Activated CD4-positive, alpha-beta T cell treated with anti-CD3 and anti-CD28 coated beads for 24 hours (primary cell): ENCODE results near the gene ZNF317.

ENCODE experiments used
- DNase-seq, 2 donors: peaks; one replicate each; pipeline ENCODE4 v3.0.0-alpha.2; 2020; ENCODE audit warnings: low read depth in 2 of 2

The ZNF317 gene

DNA sequence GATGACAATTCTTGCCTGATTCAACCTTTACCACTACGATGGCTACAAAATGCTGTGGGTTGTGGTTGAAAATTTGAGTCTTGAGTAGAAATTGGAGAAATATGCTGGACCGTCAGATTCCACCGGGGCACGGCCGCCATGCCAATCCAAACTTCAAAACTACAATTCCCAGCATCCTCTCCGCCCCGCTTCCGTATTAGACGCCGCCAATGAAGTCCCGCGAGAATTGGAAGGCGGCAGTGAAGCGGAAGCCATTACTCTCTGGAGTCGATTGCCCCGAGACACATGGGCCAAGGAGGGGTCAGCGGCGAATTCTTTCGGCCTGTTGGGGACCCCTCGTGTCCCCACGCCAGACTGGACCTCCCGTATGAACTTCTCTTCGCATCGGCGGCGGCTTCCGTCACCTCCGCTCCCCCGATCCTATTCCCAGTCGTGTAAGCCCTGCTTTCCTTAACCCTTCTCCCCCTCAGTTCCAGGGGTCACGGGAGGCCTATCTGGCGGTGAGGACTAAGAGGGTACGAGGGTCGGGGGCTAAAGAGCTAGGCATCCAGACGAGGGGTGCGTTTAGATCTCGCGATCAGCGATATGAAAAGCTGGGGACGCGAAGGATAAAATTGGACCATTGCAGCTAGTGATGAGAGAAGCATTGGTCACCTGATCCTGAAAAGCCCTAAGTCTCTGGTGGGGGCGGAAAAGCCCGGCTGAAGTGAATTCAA lies at the start of gene ZNF317:
ZNF317 (plus strand) TSS at position 239 of the 716 bp plus-strand sequence. CDS start 15,620 bp downstream, outside the sequence.
- DNase-seq = peak; percentile 80 to 83

GRCh38 chr19:9107375-9107774 lies 32.8 kb upstream of the ZNF317 start, which contains the start of gene OR7G2:
OR7G2 (minus strand) TSS chr19:9107475; CDS start chr19:9103243, 4,232 bp downstream.
- no peak for DNase-seq

DNA sequence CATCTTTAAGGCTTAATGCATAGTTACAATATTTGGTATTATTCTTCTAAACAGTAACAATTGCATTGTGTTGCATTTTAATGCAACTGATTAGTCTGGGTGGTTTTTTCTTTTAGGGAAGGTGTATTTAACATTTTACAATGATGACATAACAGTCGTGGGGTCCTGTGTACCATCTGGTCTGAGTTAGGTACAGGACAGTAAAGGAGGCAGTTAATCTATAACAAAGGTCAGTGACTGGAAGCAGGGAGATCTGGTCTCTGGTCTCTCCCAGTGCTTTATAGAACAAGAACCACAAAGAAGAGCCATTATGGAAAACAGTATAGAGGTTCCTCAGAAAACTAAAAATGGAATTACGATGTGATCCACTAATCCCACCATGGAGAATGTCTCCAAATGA lies 30.2 kb upstream of the ZNF317 start:
- no peak for DNase-seq

- no peak for DNase-seq
Measured at GRCh38 chr19:9115307-9115813, 24.8 kb upstream of the ZNF317 start, which contains the start of gene OR7G1. OR7G1 (minus strand) TSS chr19:9115763; CDS start chr19:9115763, 0 bp downstream.

- DNase-seq = no peak
Measured at GRCh38 chr19:9116547-9116946, 23.6 kb upstream of the ZNF317 start.

GRCh38 chr19:9126900-9127405 lies 13.2 kb upstream of the ZNF317 start, which contains the start of gene OR7G3:
OR7G3 (minus strand) TSS chr19:9126950; CDS start chr19:9126950, 0 bp downstream.
- no peak for DNase-seq

- DNase-seq = no peak
Measured at GRCh38 chr19:9128171-9128570, 12.0 kb upstream of the ZNF317 start.

DNA sequence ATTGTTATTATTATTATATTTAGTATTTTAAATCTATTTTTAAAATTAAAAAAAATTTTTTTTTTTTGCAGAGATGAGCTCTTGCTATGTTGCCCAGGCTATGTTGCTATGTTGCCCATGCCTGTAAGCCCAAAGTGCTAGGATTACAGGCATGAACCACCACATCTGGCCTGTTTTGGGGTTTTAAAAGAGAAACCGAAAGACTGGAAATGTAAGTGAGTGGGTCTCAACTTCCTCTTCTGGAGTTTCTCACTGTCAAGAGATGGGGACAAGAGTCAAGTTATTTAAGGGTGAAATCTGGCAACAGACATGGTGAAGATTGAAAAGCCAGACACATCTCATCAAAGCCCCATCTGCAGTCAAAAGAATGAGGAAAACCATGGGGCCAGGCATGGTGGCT lies 9.2 kb upstream of the ZNF317 start:
- no peak for DNase-seq

GRCh38 chr19:9132422-9132821 lies 7.8 kb upstream of the ZNF317 start:
- DNase-seq = no peak

GRCh38 chr19:9139609-9140158 lies 513 bp upstream of the ZNF317 start:
- DNase-seq = no peak

- DNase-seq = no peak
Measured at GRCh38 chr19:9144920-9145319, 4.7 kb downstream of the ZNF317 start.

- no peak for DNase-seq
Measured at GRCh38 chr19:9146882-9147281, 6.7 kb downstream of the ZNF317 start.

DNA sequence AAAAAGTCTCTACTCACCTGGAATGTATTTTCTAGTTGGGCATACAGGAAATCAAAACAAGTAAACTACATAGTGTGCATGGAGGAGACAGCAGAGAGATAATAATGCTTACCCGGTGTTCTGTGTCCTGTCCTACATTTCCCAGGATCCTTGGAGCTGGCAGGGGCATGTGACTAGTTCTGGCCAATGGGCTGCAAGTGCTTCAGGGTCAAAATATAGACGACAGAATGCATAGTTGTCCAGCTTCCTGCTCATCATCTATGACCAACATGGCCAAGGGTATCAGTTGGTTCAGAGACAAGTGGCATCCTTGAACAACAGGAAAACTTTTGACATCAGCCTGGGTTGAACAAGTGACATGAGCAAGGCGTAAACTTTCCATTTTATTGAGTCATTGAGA lies 8.5 kb downstream of the ZNF317 start:
- DNase-seq = no peak

DNA sequence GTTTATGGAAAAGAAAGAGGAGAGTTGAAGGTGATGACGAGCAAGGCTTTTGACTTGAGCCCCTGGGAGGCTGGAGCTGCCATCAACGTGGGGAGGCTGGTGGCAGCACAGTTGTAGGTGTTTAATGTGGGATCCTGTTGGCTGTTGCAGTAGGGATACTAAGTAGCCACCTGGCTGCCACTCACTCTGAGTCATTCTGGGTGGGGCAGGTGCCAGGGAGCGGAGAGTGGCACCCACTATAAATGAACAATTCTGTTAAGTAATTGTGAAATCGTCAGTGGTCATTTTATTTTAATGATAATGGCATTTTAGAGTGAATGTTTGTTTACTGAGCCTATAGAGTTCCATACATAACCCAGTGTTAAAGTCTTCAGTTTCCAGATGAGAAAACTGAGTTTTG lies 9.8 kb downstream of the ZNF317 start:
- DNase-seq = no peak

DNA sequence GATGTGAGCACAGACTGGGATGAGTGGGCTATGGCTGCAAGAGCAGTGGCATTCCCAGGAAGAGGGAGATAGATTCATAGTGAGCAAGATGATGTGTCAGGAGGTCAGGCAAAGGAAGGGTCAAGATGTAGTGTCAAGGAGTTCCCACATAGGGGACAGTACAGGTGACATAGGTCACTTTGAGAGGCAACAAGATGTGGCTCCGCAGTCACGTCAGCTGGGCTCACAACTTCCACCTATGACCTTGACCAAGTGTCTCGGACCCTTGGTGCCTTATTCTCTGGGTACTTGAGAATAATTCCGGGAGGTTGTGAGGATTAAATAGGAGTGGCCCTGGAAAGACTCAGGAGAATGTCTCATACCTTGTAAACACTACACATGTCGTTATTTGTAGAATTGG lies 10.5 kb downstream of the ZNF317 start:
- no peak for DNase-seq

DNA sequence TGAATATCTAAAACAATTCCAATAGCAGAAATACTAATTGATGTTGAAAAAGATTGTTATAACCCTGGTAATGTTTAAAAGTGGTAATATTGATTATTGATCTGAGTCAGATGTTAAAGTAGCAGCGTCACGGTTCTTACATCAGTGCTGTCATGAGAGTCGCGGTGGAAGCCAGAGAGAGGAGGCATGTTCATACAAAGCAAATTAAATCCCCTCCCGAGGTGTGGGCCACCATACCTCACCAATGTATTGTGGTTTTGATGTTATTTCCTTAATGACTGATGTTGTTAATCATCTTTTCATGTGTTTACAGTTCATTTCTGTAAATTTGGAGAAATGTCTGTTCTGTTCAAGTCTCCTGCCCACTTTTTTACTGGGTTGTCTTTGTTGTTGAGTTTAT lies 11.2 kb downstream of the ZNF317 start:
- no peak for DNase-seq

- DNase-seq = no peak
Measured at GRCh38 chr19:9155591-9155990, 15.4 kb downstream of the ZNF317 start.

DNA sequence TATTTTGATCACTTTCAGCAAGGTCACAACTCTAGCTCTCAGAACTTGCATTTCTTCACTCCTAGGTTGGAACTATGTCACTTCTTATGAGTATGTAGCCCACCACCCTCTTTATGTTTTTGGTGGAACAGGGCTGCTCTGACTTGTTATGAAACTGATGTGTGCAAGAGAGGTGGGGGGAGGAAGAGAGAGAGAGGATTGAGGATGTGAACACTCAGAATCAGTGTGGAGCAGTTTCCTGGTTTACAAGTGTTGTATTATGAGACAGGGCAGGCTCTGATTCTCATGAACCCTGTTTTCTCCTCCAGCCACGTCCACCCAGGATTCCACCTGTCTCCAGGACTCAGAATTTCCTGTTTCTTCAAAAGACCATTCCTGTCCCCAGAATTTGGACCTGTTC lies 16.1 kb downstream of the ZNF317 start:
- DNase-seq = no peak

GRCh38 chr19:9159891-9160290 lies 19.7 kb downstream of the ZNF317 start:
- DNase-seq = no peak

DNA sequence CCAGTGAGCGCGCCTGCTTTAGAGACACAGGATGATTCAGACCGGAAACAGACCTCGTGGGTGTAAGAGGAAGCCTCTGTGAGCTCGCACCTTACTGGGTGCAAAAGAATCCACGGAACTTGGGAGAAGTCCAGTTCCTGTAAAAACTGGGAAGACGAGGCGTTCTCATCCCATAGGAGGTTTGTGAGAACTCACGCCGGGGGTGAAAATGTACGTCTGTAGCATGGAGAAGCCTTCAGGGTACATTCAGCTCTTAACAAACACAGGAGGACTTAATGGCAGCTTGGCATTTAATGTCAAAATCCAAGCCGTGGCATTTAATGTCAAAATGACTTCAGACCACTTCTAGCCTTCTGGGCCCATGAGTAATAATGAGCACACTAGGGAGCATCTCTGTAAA lies 21.2 kb downstream of the ZNF317 start:
- no peak for DNase-seq

GRCh38 chr19:9165261-9165660 lies 25.1 kb downstream of the ZNF317 start:
- no peak for DNase-seq

DNA sequence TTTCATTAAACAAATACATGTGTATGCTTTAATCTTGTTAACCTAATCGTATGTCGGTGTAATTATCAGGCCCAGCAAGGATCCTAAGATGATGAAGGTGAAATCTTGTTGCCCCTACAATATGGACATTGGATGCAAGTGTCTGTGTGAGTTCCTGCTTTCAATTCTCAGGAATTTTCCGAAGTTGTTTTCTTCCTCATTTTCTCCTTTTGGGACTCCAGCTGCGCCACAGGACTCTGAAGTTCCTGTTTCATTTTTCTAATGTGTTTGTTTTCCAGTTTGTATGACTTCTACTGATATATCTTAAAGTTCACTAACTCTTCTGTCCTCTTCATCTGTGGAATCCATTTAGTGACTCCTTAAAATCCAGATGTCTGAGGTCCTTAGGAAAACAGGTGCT lies 26.6 kb downstream of the ZNF317 start:
- DNase-seq = no peak

DNA sequence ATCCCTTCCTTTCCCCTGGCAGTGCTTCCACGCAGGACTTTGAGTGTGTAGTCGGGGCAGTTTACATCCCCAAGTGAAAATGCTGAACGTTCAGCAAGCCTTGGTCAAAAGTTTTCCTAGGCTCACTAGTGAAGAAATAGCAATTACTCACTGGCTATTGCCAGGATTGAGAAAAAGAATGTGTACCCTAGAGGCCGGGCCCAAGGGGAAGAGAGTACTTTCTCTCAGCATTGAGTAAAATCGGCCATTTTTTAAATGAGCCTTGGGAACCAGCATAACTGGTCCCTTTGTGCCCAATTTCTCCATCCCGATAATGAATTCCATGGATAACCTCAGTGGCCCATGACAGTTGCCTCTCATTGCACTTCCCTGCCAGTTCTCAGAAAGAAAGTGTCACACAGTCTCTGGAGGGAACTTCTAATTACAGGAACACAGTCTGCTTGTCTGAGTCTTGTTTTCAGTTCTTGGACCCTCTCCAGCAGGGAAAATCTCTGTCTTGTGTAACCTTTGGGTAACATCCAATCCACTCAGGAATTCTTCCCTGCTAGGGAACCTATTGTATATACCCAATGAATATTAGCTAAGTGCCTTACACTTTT lies 31.3 kb downstream of the ZNF317 start:
- no peak for DNase-seq
